Spleen (tissue), 7 donors: Measurements from ENCODE around the gene TACR1.

Experiments used
- CTCF ChIP-seq, 11 experiments: fragments of 200-600 bp in 7 of 11; fragments of 450-650 bp in 4 of 11; sonication (generic) in 4 of 11; IDR thresholded peaks in 8 of 11; conservative IDR thresholded peaks in 3 of 11; 1 replicate in 7 of 11; 2 replicates in 4 of 11; pipeline versions ENCODE4 v1.4.0 to v1.8.0; 2016 to 2021; ENCODE audit warnings: antibody characterized with exemption in 11 of 11, inconsistent platforms in 4 of 11, mild to moderate bottlenecking in 1 of 11
- POLR2A ChIP-seq, 3 donors: fragments of 450-650 bp; IDR thresholded peaks; one replicate each; pipeline ENCODE4 v1.5.1; 2017; ENCODE audit warnings: antibody characterized with exemption in 3 of 3, mild to moderate bottlenecking in 1 of 3
- POLR2AphosphoS5 ChIP-seq, 3 donors: sonication (generic); formaldehyde crosslinking; IDR thresholded peaks; one replicate each; pipeline ENCODE4 v1.5.1; 2017; ENCODE audit warnings: antibody characterized with exemption in 3 of 3
- donor health status: DM: no; HTN: no; CAD: no; lungs with moderate emphysema.
- donor health status: DM: no; HTN: no; CAD: no.
- donor health status: DM: no; HTN: no; CAD: no.

DNA sequence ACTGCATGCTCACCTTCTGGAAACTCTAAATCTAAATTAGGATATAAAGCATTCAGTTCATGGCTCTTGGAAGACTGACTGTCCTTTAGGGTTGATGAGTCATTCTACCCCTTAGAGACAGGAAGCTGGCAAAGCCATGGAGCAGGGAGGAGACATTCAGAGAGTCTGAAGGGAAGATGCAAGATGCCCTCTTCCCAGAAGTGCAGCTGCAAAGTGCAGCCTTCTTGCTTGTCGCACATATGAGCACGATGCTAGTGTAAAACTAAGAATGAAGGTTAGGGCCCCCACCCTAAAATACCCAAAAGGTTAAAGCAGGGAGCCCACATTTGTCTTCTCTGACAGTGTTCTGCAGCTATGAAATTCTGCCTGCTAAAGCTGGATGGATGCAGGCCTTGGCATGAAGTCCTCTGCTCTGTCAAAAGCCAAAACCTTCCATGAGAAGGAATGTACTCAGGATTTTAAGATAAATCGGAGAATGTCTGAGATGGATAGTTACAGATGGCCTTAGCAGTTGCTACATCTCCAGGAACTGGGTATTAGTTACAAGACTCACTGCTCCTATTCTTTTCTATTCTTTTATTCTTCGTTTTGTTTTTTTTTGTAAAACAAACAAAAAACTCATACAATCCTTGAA lies 151.2 kb downstream of the TACR1 start:
- no peak for TF ChIP-seq CTCF (IDR thresholded peaks at IDR 0.05 in 8 of 11, conservative IDR thresholded peaks at IDR 0.05 in 3 of 11)
- TF ChIP-seq POLR2A (IDR thresholded peaks at IDR 0.05), result no peak
- TF ChIP-seq POLR2AphosphoS5 (IDR thresholded peaks at IDR 0.05), result no peak
